GM12878 (cell line): Measurements from ENCODE around the gene GALNT9. TPM values are rescaled to one million over a fixed set of nuclear protein-coding genes. Genes with fewer than 3 reads are reported as not detected.

Experiments used
- ATAC-seq: fragments of 200-7000 bp; cut with Tn5 transposase; 3 replicates; pipeline ENCODE4 v1.9.1; 2020; ENCODE audit warnings: mild to moderate bottlenecking, moderate library complexity
- BruUV-seq: library from RNA; stranded (reverse); fragments of 400-500 nt; replicated peaks from 2 replicates; lab custom pipeline; 2021; lab: Mats Ljungman, UMichigan
- CTCF ChIA-PET: fragments of 300-600 bp; sonication (Branson Sonifier 250); formaldehyde crosslinking; extraction: SDS; loops from one replicate; lab custom pipeline; 2021; ENCODE audit warnings: inconsistent platforms; lab: Yijun Ruan, JAX
- POLR2A ChIA-PET: fragments of 350-600 bp; formaldehyde crosslinking; extraction: SDS; loops from one replicate; lab custom pipeline; 2021; ENCODE audit warnings: inconsistent platforms; lab: Charles Lee
- RAD21 ChIA-PET: fragments of 300-600 bp; sonication (Branson Sonifier 250); formaldehyde crosslinking; loops from one replicate; lab custom pipeline; 2023; ENCODE audit warnings: antibody characterized with exemption; ENCODE audit not compliant: unreplicated experiment; lab: Charles Lee
- SMC1A ChIA-PET: fragments of 300-600 bp; sonication (Branson Sonifier 250); formaldehyde crosslinking; loops from one replicate; lab custom pipeline; 2023; ENCODE audit not compliant: unreplicated experiment, uncharacterized antibody; lab: Charles Lee
- DNase-seq: peaks from one replicate; pipeline ENCODE4 v3.0.0-alpha.2; 2011; ENCODE audit warnings: low read depth, low spot score
- FAIRE-seq: peaks from 3 replicates; lab custom pipeline; 2011; peaks lifted over from hg19 to GRCh38; lab: Jason Lieb, UNC
- H2AFZ ChIP-seq: 2 replicates; pipeline ENCODE4 v1.6.0; 2011; ENCODE audit warnings: low read depth, low read length, control low read depth; ENCODE audit not compliant: control insufficient read depth
- H3K27ac ChIP-seq: 2 replicates; pipeline ENCODE4 v1.5.1; 2011; ENCODE audit warnings: control low read depth; ENCODE audit not compliant: control insufficient read depth, insufficient read depth
- H3K27me3 ChIP-seq, 2 experiments: replicated peaks in 1 of 2; 2 replicates each; pipeline versions ENCODE4 v1.6.0 to v1.6.1; 2011; ENCODE audit warnings: low read length in 1 of 2; ENCODE audit not compliant: control insufficient read depth in 2 of 2, insufficient read depth in 2 of 2
- H3K36me3 ChIP-seq, 2 experiments: 2 replicates each; pipeline ENCODE4 v1.5.1; 2011; ENCODE audit warnings: low read length in 1 of 2; ENCODE audit not compliant: control insufficient read depth in 2 of 2, insufficient read depth in 2 of 2
- H3K4me1 ChIP-seq: 2 replicates; pipeline ENCODE4 v1.6.1; 2011; ENCODE audit warnings: mild to moderate bottlenecking, low read length, moderate library complexity, mixed read lengths; ENCODE audit not compliant: control insufficient read depth, insufficient read depth
- H3K4me2 ChIP-seq: 2 replicates; pipeline ENCODE4 v1.6.0; 2011; ENCODE audit warnings: control low read depth; ENCODE audit not compliant: control insufficient read depth, insufficient read depth
- H3K4me3 ChIP-seq: fragments of 200-600 bp; sonication (generic); 2 replicates; pipeline ENCODE4 v1.5.1; 2016
- H3K79me2 ChIP-seq: 2 replicates; pipeline ENCODE4 v1.6.0; 2011; ENCODE audit warnings: low read length; ENCODE audit not compliant: control insufficient read depth, insufficient read depth
- H3K9ac ChIP-seq: 2 replicates; pipeline ENCODE4 v1.8.0; 2011; ENCODE audit warnings: low read length, control low read depth, mixed read lengths; ENCODE audit not compliant: control insufficient read depth, insufficient read depth
- H3K9me3 ChIP-seq: replicated peaks from 3 replicates; pipeline ENCODE4 v1.5.1; 2011; ENCODE audit warnings: mild to moderate bottlenecking, low read length; ENCODE audit not compliant: control insufficient read depth, insufficient read depth
- H4K20me1 ChIP-seq: 2 replicates; pipeline ENCODE4 v1.6.0; 2011; ENCODE audit not compliant: control insufficient read depth, insufficient read depth
- ATF3 ChIP-seq: IDR thresholded peaks from 2 replicates; pipeline ENCODE4 v1.6.1; 2011; ENCODE audit warnings: low read depth, mild to moderate bottlenecking, low read length, moderate library complexity, borderline replicate concordance; ENCODE audit errors: extremely low read depth
- CEBPB ChIP-seq, 2 experiments: fragments of 150-350 bp in 1 of 2; IDR thresholded peaks; 2 replicates each; pipeline ENCODE4 v1.6.1; 2012 to 2014; ENCODE audit warnings: low read depth in 2 of 2, low read length in 2 of 2, borderline replicate concordance in 1 of 2, inconsistent platforms in 1 of 2
- CHD2 ChIP-seq: IDR thresholded peaks from 2 replicates; pipeline ENCODE4 v1.6.1; 2011; ENCODE audit warnings: low read depth, low read length, improper control_type of control experiment, borderline replicate concordance
- E2F4 ChIP-seq: IDR thresholded peaks from 2 replicates; pipeline ENCODE4 v1.6.1; 2012; ENCODE audit warnings: low read depth, low read length, improper control_type of control experiment
- ESRRA ChIP-seq: IDR thresholded peaks from 2 replicates; pipeline ENCODE4 v1.6.1; 2012; ENCODE audit warnings: mild to moderate bottlenecking, low read length, improper control_type of control experiment
- FOS ChIP-seq: IDR thresholded peaks from 3 replicates; pipeline ENCODE4 v1.6.1; 2011; ENCODE audit warnings: borderline replicate concordance; ENCODE audit not compliant: insufficient read length; ENCODE audit errors: extremely low read depth
- HCFC1 ChIP-seq: fragments of 150-350 bp; IDR thresholded peaks from 2 replicates; pipeline ENCODE4 v1.6.1; 2014; ENCODE audit warnings: low read length
- HDAC2 ChIP-seq: fragments of 200-600 bp; sonication (generic); IDR thresholded peaks from 2 replicates; pipeline ENCODE4 v1.6.1; 2017
- MTA3 ChIP-seq: IDR thresholded peaks from 2 replicates; pipeline ENCODE4 v1.6.1; 2012; ENCODE audit warnings: low read length, inconsistent platforms, borderline replicate concordance
- NR2C1 ChIP-seq: fragments of 450-650 bp; IDR thresholded peaks from 2 replicates; pipeline ENCODE4 v1.6.1; 2017; ENCODE audit warnings: antibody characterized with exemption, mild to moderate bottlenecking, moderate library complexity
- PKNOX1 ChIP-seq: fragments of 450-650 bp; IDR thresholded peaks from 2 replicates; pipeline ENCODE4 v1.6.1; 2016; ENCODE audit warnings: mild to moderate bottlenecking
- RAD51 ChIP-seq: fragments of 450-650 bp; IDR thresholded peaks from 2 replicates; pipeline ENCODE4 v1.6.1; 2016; ENCODE audit warnings: moderate library complexity, mild to moderate bottlenecking, inconsistent platforms
- RB1 ChIP-seq: fragments of 450-650 bp; formaldehyde crosslinking; IDR thresholded peaks from 2 replicates; pipeline ENCODE4 v1.6.1; 2017; ENCODE audit warnings: mild to moderate bottlenecking, borderline replicate concordance
- SIX5 ChIP-seq: IDR thresholded peaks from 2 replicates; pipeline ENCODE4 v1.6.1; 2011; ENCODE audit warnings: mild to moderate bottlenecking, low read depth, low read length, moderate library complexity; ENCODE audit not compliant: severe bottlenecking
- SMARCA5 ChIP-seq: fragments of 450-650 bp; IDR thresholded peaks from 2 replicates; pipeline ENCODE4 v1.6.1; 2017; ENCODE audit warnings: mild to moderate bottlenecking
- TBL1XR1 ChIP-seq: IDR thresholded peaks from 2 replicates; pipeline ENCODE4 v1.6.1; 2012; ENCODE audit warnings: low read depth, low read length, improper control_type of control experiment
- WGBS: methylation state at CpG from one replicate; pipeline ENCODE4 v1.1.6; 2016; ENCODE audit warnings: low lambda C conversion rate; ENCODE audit not compliant: insufficient replicate concordance, insufficient coverage; ENCODE audit errors: missing lambda C conversion rate; 5-methylcytosine and 5-hydroxymethylcytosine counted together
- in situ Hi-C: fragments of 300-500 bp; cut with MboI; formaldehyde crosslinking; loops from 9 replicates; pipeline ENCODE4 v1.14.3; 2018; ENCODE audit warnings: mixed read lengths
- intact Hi-C: fragments of 100-400 bp; cut with micrococcal nuclease; formaldehyde crosslinking; loops from one replicate; pipeline ENCODE4 v1.14.2; 2022; ENCODE audit not compliant: unreplicated experiment
- polyA plus RNA-seq, 11 experiments: library from polyadenylated mRNA; depleted of rRNA in 4 of 11; unstranded in 6 of 11; stranded (reverse) in 5 of 11; fragments of >200 nt; fragmentation: Nextera tagmentation in 4 of 11; fragmentation: Illumina TruSeq in 1 of 11; extraction: Ambion mirVana in 4 of 11; extraction: Trizol in 1 of 11; gene quantifications; 1 replicate in 1 of 11; 2 replicates in 10 of 11; pipeline versions ENCODE4 v1.2.1 to v1.2.3, GENCODE V29; 2011 to 2016; ENCODE audit warnings: inconsistent platforms in 2 of 11, missing spikeins in 2 of 11, low read depth in 1 of 11
- total RNA-seq, 4 experiments: library from RNA; depleted of rRNA in 3 of 4; stranded (reverse); fragments of >200 nt in 3 of 4; fragmentation: Illumina TruSeq in 1 of 4; extraction: Trizol in 1 of 4; gene quantifications; 2 replicates each; pipeline versions ENCODE4 v1.2.1 to v1.2.3, GENCODE V29; 2013 to 2021

Gene GALNT9
- total and polyA plus RNA-seq, 10 of the 15 experiments (the other 5 are each of a cell fraction or from before 2014, with no cell fraction given): 0.04 TPM; not detected in 9

GRCh38 chr12:132257206-132257954 lies 72.0 kb downstream of the GALNT9 start:
- TF ChIP-seq RB1: no peak
- no peak for TF ChIP-seq CEBPB (IDR thresholded peaks at IDR 0.05; ENCODE audit: borderline replicate concordance in 1 of 2, low read depth in 2 of 2, low read length in 2 of 2)
- TF ChIP-seq SIX5: no peak
- TF ChIP-seq FOS: no peak
- TF ChIP-seq CHD2: no peak
- TF ChIP-seq NR2C1: no peak
- TF ChIP-seq HCFC1: no peak
- TF ChIP-seq TBL1XR1: no peak
- TF ChIP-seq MTA3: no peak
- no peak for TF ChIP-seq ATF3
- TF ChIP-seq E2F4: no peak
- no peak for TF ChIP-seq PKNOX1
- TF ChIP-seq SMARCA5: no peak
- no peak for TF ChIP-seq HDAC2
- TF ChIP-seq ESRRA: no peak
- no peak for TF ChIP-seq RAD51
- SMC1A ChIA-PET: no interaction called here
- Histone ChIP-seq H3K36me3 (no peaks in the 10 kb centered on the region), H2AFZ (no peak overlapping the region), H3K4me3 (no peak overlapping the region), H3K27ac (no peak overlapping the region), H3K79me2 (no peaks in the 10 kb centered on the region), H4K20me1 (no peaks in the 10 kb centered on the region), H3K9me3 (no peaks in the 10 kb centered on the region; the same call in 2 of the 3 replicates), H3K9ac (no peak overlapping the region), H3K4me2 (no peak overlapping the region), H3K27me3 (no peaks in the 10 kb centered on the region), H3K4me1 (no peaks in the 10 kb centered on the region)
- intact Hi-C loops: no loop called here
- no peak for FAIRE-seq
- in situ Hi-C loops: no loop called here
- POLR2A ChIA-PET: no interaction called here
- no peak for DNase-seq
- BruUV-seq: no TSS peak
- RAD21 ChIA-PET: no interaction called here
- CTCF ChIA-PET: no interaction called here
- ATAC-seq: no peak
- WGBS: 68% methylated on average over 21 of the region's 56 CpGs
